GM21423 (cell line): Measurements from ENCODE around the gene NDUFS5.
"Not testable (repeated sequence)": the region's sequence is repeated elsewhere in the genome, so short reads cannot be mapped to it uniquely, and the experiment has no call there.

Experiments
- ATAC-seq: cut with Tn5 transposase; IDR thresholded peaks from one replicate; pipeline ENCODE4 v1.9.1; 2021; ENCODE audit warnings: mild to moderate bottlenecking, moderate library complexity; ENCODE audit not compliant: unreplicated experiment

NDUFS5 gene

GRCh38 chr1:39061951-39062350, 35.8 kb downstream of the NDUFS5 start:
- ATAC-seq, result no peak

GRCh38 chr1:39063191-39063590, 37.0 kb downstream of the NDUFS5 start:
- ATAC-seq, result no peak

- ATAC-seq, result no peak
Measured at GRCh38 chr1:39063775-39064174, 37.6 kb downstream of the NDUFS5 start.

- no peak for ATAC-seq
Measured at GRCh38 chr1:39065542-39065941, 39.4 kb downstream of the NDUFS5 start.

GRCh38 chr1:39068227-39068626, 42.1 kb downstream of the NDUFS5 start:
- not testable (repeated sequence) for ATAC-seq

- not testable (repeated sequence) for ATAC-seq
Measured at GRCh38 chr1:39071557-39071956, 45.4 kb downstream of the NDUFS5 start.

GRCh38 chr1:39076127-39076798, 50.1 kb downstream of the NDUFS5 start:
- ATAC-seq, result no peak

- ATAC-seq, result no peak
Measured at GRCh38 chr1:39076799-39077148, 50.6 kb downstream of the NDUFS5 start.

- no peak for ATAC-seq
Measured at GRCh38 chr1:39080269-39080826, 54.2 kb downstream of the NDUFS5 start.

GRCh38 chr1:39080831-39081270, 54.7 kb downstream of the NDUFS5 start:
- ATAC-seq, result no peak

- no peak for ATAC-seq
Measured at GRCh38 chr1:39081271-39082009, 55.3 kb downstream of the NDUFS5 start.

GRCh38 chr1:39082010-39082799, 56.1 kb downstream of the NDUFS5 start:
- ATAC-seq, result no peak

GRCh38 chr1:39082811-39083576, 56.8 kb downstream of the NDUFS5 start:
- ATAC-seq, result no peak

- ATAC-seq, result no peak
Measured at GRCh38 chr1:39084191-39084590, 58.0 kb downstream of the NDUFS5 start.
